Amniotic stem cell (primary cell): ENCODE results near the gene HOXA5.

Source experiments
- DNase-seq: peaks from one replicate; lab custom pipeline; 2025; lab: John Stamatoyannopoulos, UW

Gene HOXA5

GRCh38 chr7:27095050-27095896 lies 48.2 kb downstream of the HOXA5 start:
- DNase-seq, result no peak

- no peak for DNase-seq
Measured at GRCh38 chr7:27094304-27095049, 49.0 kb downstream of the HOXA5 start.

GRCh38 chr7:27093184-27093895 lies 50.1 kb downstream of the HOXA5 start:
- DNase-seq, result no peak

GRCh38 chr7:27092819-27093110 lies 50.7 kb downstream of the HOXA5 start:
- DNase-seq, result no peak

GRCh38 chr7:27091941-27092818 lies 51.3 kb downstream of the HOXA5 start:
- no peak for DNase-seq

GRCh38 chr7:27091105-27091504 lies 52.4 kb downstream of the HOXA5 start:
- DNase-seq, result no peak
